ENCODE results near the gene INPP5D. TPM values are rescaled to one million over a fixed set of nuclear protein-coding genes. Genes with fewer than 3 reads are reported as not detected.

Gene INPP5D
- total RNA-seq, 4 donors from 2014 or later: 8.0 to 12.5 (median 11.9) TPM

GRCh38 chr2:233203060-233203459 lies 142.9 kb downstream of the INPP5D start:
- no peak for DNase-seq (ENCODE audit: extremely low spot score)
- 95% methylated on average over 5 of the region's 5 CpGs for WGBS
- no peak for TF ChIP-seq POLR2AphosphoS5 (IDR thresholded peaks at IDR 0.05)
- TF ChIP-seq EP300 (IDR thresholded peaks at IDR 0.05): no peak
- peaks cover 0 to 12% (median 9%) of the 10 kb centered on the region in 4 donors for H3K36me3 ChIP-seq
- intact Hi-C loops (cut with DNase I): no loop called here
- H3K27me3 ChIP-seq: no peaks in the 10 kb centered on the region
- H3K27ac ChIP-seq (replicated peaks in 1 of 4): no peak overlapping the region
- H3K4me1 ChIP-seq: peaks cover 0 to under 1% (median 0%) of the 10 kb centered on the region in 4 donors
- peaks cover 0 to 15% (median 11%) of the 10 kb centered on the region in 4 donors for H3K9me3 ChIP-seq
- H3K4me3 ChIP-seq: no peak overlapping the region

- peaks cover 0 to 11% (median 8%) of the 10 kb centered on the region in 4 donors for H3K36me3 ChIP-seq
- H3K4me3 ChIP-seq: no peak overlapping the region
- H3K27ac ChIP-seq (replicated peaks in 1 of 4): no peak overlapping the region
- DNase-seq (ENCODE audit: extremely low spot score): no peak
- intact Hi-C loops (cut with DNase I): no loop called here
- WGBS: 88% methylated on average over 7 of the region's 50 CpGs
- H3K9me3 ChIP-seq: peaks cover 0 to 15% (median 11%) of the 10 kb centered on the region in 4 donors
- peaks cover 4 to 11% (median 9%) of the 10 kb centered on the region in 4 donors for H3K4me1 ChIP-seq
- TF ChIP-seq EP300 (IDR thresholded peaks at IDR 0.05) (no peak), POLR2A (IDR thresholded peaks at IDR 0.05; ENCODE audit: low read depth) (no peak), CTCF (IDR thresholded peaks at IDR 0.05) (no peak), POLR2AphosphoS5 (IDR thresholded peaks at IDR 0.05) (no peak)
- H3K27me3 ChIP-seq: no peaks in the 10 kb centered on the region
Observed at GRCh38 chr2:233204286-233204936, 144.3 kb downstream of the INPP5D start.

GRCh38 chr2:233208382-233209116 lies 148.4 kb downstream of the INPP5D start:
- 81% methylated on average over 7 of the region's 10 CpGs for WGBS
- intact Hi-C loops (cut with DNase I): no loop called here
- no peak overlapping the region for H3K4me3 ChIP-seq
- no peaks in the 10 kb centered on the region for H3K27me3 ChIP-seq
- peaks cover 0 to 9% (median 6%) of the 10 kb centered on the region in 4 donors for H3K36me3 ChIP-seq
- DNase-seq (ENCODE audit: extremely low spot score): no peak
- no peak overlapping the region for H3K27ac ChIP-seq (replicated peaks in 1 of 4)
- H3K9me3 ChIP-seq: peaks cover 0 to under 1% (median under 1%) of the 10 kb centered on the region in 4 donors
- no peak for TF ChIP-seq CTCF (IDR thresholded peaks at IDR 0.05)
- TF ChIP-seq EP300 (IDR thresholded peaks at IDR 0.05): no peak
- no peak for TF ChIP-seq POLR2A (IDR thresholded peaks at IDR 0.05; ENCODE audit: low read depth)
- no peak for TF ChIP-seq POLR2AphosphoS5 (IDR thresholded peaks at IDR 0.05)
- H3K4me1 ChIP-seq: peaks cover 24 to 37% (median 33%) of the 10 kb centered on the region in 4 donors

- TF ChIP-seq POLR2A (IDR thresholded peaks at IDR 0.05; ENCODE audit: low read depth) (no peak), EP300 (IDR thresholded peaks at IDR 0.05) (no peak), POLR2AphosphoS5 (IDR thresholded peaks at IDR 0.05) (no peak), CTCF (IDR thresholded peaks at IDR 0.05) (no peak)
- Histone ChIP-seq H3K36me3 (peaks cover 0 to 7% (median 6%) of the 10 kb centered on the region in 4 donors), H3K27me3 (no peaks in the 10 kb centered on the region), H3K27ac (replicated peaks in 1 of 4) (peak overlapping the region in 1 of 4 donors; percentile 5), H3K4me3 (no peak overlapping the region), H3K4me1 (peaks cover 24 to 37% (median 33%) of the 10 kb centered on the region in 4 donors), H3K9me3 (no peaks in the 10 kb centered on the region)
- intact Hi-C loops (cut with DNase I): no loop called here
- DNase-seq (ENCODE audit: extremely low spot score): no peak
- WGBS: 65% methylated on average over 4 of the region's 4 CpGs
Observed at GRCh38 chr2:233209117-233209532, 149.0 kb downstream of the INPP5D start.

- Histone ChIP-seq H3K27me3 (no peaks in the 10 kb centered on the region), H3K4me3 (no peak overlapping the region), H3K9me3 (no peaks in the 10 kb centered on the region), H3K27ac (replicated peaks in 1 of 4) (peak overlapping the region in 1 of 4 donors; percentile 5), H3K36me3 (peaks cover 0 to 2% (median under 1%) of the 10 kb centered on the region in 4 donors), H3K4me1 (peaks cover 24 to 37% (median 33%) of the 10 kb centered on the region in 4 donors)
- TF ChIP-seq CTCF (IDR thresholded peaks at IDR 0.05) (no peak), POLR2A (IDR thresholded peaks at IDR 0.05; ENCODE audit: low read depth) (no peak)
- intact Hi-C loops (cut with DNase I): no loop called here
- WGBS: 44% methylated on average over 9 of the region's 10 CpGs
- DNase-seq (ENCODE audit: extremely low spot score): no peak
Observed at GRCh38 chr2:233209533-233210171, 149.5 kb downstream of the INPP5D start.
